SJSA1 (cell line): Measurements from ENCODE around the gene NR3C2. TPM values are rescaled to one million over a fixed set of nuclear protein-coding genes. Genes with fewer than 3 reads are reported as not detected.

Experiments used
- DNase-seq, 2 experiments: peaks; one replicate each; pipeline ENCODE4 v3.0.0-alpha.2; 2015 to 2020; ENCODE audit warnings: low spot score in 2 of 2, low read depth in 1 of 2
- H3K27ac ChIP-seq: fragments of 250-450 bp; sonication (Bioruptor Pico); 2 replicates; pipeline ENCODE4 v1.5.1; 2020; ENCODE audit warnings: mild to moderate bottlenecking, moderate library complexity
- H3K27me3 ChIP-seq: fragments of 250-450 bp; sonication (Bioruptor Pico); replicated peaks from 2 replicates; pipeline ENCODE4 v1.5.1; 2020; ENCODE audit warnings: mild to moderate bottlenecking, moderate library complexity
- H3K36me3 ChIP-seq: fragments of 250-450 bp; sonication (Bioruptor Pico); 2 replicates; pipeline ENCODE4 v1.5.1; 2020; ENCODE audit warnings: mild to moderate bottlenecking
- H3K4me1 ChIP-seq: fragments of 250-450 bp; sonication (Bioruptor Pico); replicated peaks from 2 replicates; pipeline ENCODE4 v1.6.1; 2021; ENCODE audit warnings: mild to moderate bottlenecking
- H3K4me3 ChIP-seq: fragments of 250-450 bp; sonication (Bioruptor Pico); 2 replicates; pipeline ENCODE4 v1.5.1; 2020; ENCODE audit warnings: mild to moderate bottlenecking
- H3K9me3 ChIP-seq: fragments of 250-450 bp; sonication (Bioruptor Pico); replicated peaks from 2 replicates; pipeline ENCODE4 v1.5.1; 2020; ENCODE audit warnings: mild to moderate bottlenecking
- total RNA-seq: library from RNA; depleted of rRNA; stranded (reverse); fragments of >200 nt; shearing (Covaris generic); gene quantifications from 2 replicates; pipeline ENCODE4 v1.2.3, GENCODE V29; 2014

Gene NR3C2
- total RNA-seq, 1 experiment from 2014 or later = 0.11 TPM

GRCh38 chr4:148216866-148217814, 225.1 kb downstream of the NR3C2 start:
- no peaks in the 10 kb centered on the region for H3K9me3 ChIP-seq
- DNase-seq = no peak
- H3K36me3 ChIP-seq = no peaks in the 10 kb centered on the region
- no peak overlapping the region for H3K4me3 ChIP-seq
- no peaks in the 10 kb centered on the region for H3K27me3 ChIP-seq
- H3K27ac ChIP-seq = no peak overlapping the region
- H3K4me1 ChIP-seq = no peaks in the 10 kb centered on the region

- no peaks in the 10 kb centered on the region for H3K9me3 ChIP-seq
- no peaks in the 10 kb centered on the region for H3K27me3 ChIP-seq
- no peak for DNase-seq
- H3K36me3 ChIP-seq = no peaks in the 10 kb centered on the region
- H3K4me1 ChIP-seq = no peaks in the 10 kb centered on the region
- no peak overlapping the region for H3K4me3 ChIP-seq
- no peak overlapping the region for H3K27ac ChIP-seq
These were observed 225.9 kb downstream of the NR3C2 start for GRCh38 chr4:148216321-148216720.

DNA sequence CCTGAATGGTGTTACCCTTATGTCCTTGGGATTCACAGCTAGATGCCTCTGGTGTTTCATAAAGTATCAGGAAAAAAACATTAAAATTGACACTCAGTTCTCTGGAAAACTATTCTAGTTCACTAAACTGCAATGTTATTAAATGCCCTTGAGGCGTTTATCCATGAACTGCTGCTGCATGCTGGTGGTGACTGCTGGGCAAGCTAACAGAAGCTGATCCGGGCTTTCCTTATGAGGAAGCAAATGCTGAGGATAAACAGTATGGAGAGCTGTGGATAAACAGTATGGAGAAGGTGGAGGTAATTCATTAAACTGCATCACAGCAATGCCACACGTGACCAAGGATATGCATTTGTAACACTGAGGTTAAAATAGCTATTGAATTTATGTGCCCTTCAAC, 227.0 kb downstream of the NR3C2 start:
- no peak overlapping the region for H3K27ac ChIP-seq
- no peak overlapping the region for H3K4me3 ChIP-seq
- no peaks in the 10 kb centered on the region for H3K27me3 ChIP-seq
- H3K9me3 ChIP-seq = no peaks in the 10 kb centered on the region
- H3K36me3 ChIP-seq = no peaks in the 10 kb centered on the region
- DNase-seq = no peak
- no peaks in the 10 kb centered on the region for H3K4me1 ChIP-seq

GRCh38 chr4:148214529-148215166, 227.6 kb downstream of the NR3C2 start:
- Histone ChIP-seq H3K9me3 (no peaks in the 10 kb centered on the region), H3K27me3 (no peaks in the 10 kb centered on the region), H3K27ac (no peak overlapping the region), H3K4me3 (no peak overlapping the region), H3K36me3 (no peaks in the 10 kb centered on the region), H3K4me1 (no peaks in the 10 kb centered on the region)
- DNase-seq = no peak

- Histone ChIP-seq H3K36me3 (no peaks in the 10 kb centered on the region), H3K9me3 (no peaks in the 10 kb centered on the region), H3K4me3 (no peak overlapping the region), H3K4me1 (no peaks in the 10 kb centered on the region), H3K27me3 (0 out of 2 replicates have a peak, but pooled peaks cover 4% of the 10 kb centered on the region), H3K27ac (no peak overlapping the region)
- no peak for DNase-seq
These were observed 230.7 kb downstream of the NR3C2 start for GRCh38 chr4:148211533-148211932.

DNA sequence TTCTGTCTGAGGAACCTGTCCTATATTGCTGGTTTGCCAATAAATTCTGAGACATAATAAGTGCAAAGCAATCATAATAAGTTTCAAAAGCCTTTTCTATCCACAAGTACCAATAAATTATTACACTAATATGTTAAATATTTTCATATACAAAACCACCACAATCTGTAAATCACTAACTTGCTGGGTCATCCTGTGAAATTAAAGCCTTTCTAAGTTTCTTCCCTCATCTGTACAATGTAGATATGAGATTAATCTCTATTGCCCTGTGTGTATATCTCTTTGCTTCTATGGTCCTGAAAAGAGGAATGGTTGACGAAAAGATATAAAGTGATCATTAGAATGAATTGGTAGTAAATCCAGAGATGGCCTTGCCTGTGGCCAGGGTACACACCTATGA, 231.6 kb downstream of the NR3C2 start:
- H3K36me3 ChIP-seq = no peaks in the 10 kb centered on the region
- H3K27me3 ChIP-seq = 0 out of 2 replicates have a peak, but pooled peaks cover 4% of the 10 kb centered on the region
- no peaks in the 10 kb centered on the region for H3K4me1 ChIP-seq
- no peak for DNase-seq
- no peak overlapping the region for H3K27ac ChIP-seq
- no peak overlapping the region for H3K4me3 ChIP-seq
- no peaks in the 10 kb centered on the region for H3K9me3 ChIP-seq

- Histone ChIP-seq H3K36me3 (no peaks in the 10 kb centered on the region), H3K27me3 (peaks cover 8% of the 10 kb centered on the region; the same call in 1 of the 2 replicates), H3K4me1 (no peaks in the 10 kb centered on the region), H3K4me3 (no peak overlapping the region), H3K27ac (no peak overlapping the region), H3K9me3 (no peaks in the 10 kb centered on the region)
- no peak for DNase-seq
These were observed 235.1 kb downstream of the NR3C2 start for GRCh38 chr4:148207068-148207467.

GRCh38 chr4:148205476-148205875, 236.7 kb downstream of the NR3C2 start:
- H3K27ac ChIP-seq = no peak overlapping the region
- no peak for DNase-seq
- no peak overlapping the region for H3K4me3 ChIP-seq
- peaks cover 8% of the 10 kb centered on the region; the same call in 1 of the 2 replicates for H3K27me3 ChIP-seq
- H3K36me3 ChIP-seq = no peaks in the 10 kb centered on the region
- H3K4me1 ChIP-seq = no peaks in the 10 kb centered on the region
- no peaks in the 10 kb centered on the region for H3K9me3 ChIP-seq

DNA sequence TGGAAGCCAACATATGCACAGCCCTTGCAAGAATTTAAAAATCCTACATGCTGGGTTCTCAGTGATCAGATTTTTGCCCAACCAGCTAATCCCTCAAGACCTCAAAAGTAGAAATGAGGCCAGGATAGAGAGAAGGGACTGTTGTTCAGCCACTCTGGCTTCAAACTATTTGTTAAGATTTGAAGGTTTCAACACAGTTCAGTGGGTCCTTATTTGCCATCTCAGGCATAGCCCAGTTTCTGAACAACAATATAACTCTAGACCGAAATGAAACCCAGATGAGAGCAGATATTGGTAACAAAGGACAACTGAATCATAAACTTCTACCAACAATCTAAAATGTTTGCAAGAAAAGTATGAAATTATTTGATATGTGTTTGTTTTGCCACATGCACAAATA, 237.3 kb downstream of the NR3C2 start:
- Histone ChIP-seq H3K9me3 (no peaks in the 10 kb centered on the region), H3K27me3 (peaks cover 8% of the 10 kb centered on the region; the same call in 1 of the 2 replicates), H3K4me1 (no peaks in the 10 kb centered on the region), H3K27ac (no peak overlapping the region), H3K4me3 (no peak overlapping the region), H3K36me3 (no peaks in the 10 kb centered on the region)
- DNase-seq = no peak

DNA sequence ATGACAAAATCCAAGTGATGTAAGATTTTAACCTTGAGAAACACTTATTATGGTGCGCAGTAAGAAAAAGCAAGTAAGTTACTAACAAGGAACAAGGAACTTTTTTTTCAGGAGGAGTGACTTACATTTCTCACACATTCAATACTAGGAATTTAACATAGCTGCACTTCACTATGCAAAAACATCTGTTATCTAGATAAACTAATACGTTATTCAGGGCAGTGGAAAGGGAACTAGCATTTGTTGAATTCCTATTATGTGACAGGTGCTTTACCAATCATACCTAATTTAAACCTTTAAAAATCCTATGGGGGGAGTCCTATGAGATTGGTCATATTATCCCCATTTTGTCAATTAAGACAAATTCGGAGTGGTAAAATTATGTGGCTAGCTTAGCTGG, 238.0 kb downstream of the NR3C2 start:
- H3K4me1 ChIP-seq = no peaks in the 10 kb centered on the region

DNA sequence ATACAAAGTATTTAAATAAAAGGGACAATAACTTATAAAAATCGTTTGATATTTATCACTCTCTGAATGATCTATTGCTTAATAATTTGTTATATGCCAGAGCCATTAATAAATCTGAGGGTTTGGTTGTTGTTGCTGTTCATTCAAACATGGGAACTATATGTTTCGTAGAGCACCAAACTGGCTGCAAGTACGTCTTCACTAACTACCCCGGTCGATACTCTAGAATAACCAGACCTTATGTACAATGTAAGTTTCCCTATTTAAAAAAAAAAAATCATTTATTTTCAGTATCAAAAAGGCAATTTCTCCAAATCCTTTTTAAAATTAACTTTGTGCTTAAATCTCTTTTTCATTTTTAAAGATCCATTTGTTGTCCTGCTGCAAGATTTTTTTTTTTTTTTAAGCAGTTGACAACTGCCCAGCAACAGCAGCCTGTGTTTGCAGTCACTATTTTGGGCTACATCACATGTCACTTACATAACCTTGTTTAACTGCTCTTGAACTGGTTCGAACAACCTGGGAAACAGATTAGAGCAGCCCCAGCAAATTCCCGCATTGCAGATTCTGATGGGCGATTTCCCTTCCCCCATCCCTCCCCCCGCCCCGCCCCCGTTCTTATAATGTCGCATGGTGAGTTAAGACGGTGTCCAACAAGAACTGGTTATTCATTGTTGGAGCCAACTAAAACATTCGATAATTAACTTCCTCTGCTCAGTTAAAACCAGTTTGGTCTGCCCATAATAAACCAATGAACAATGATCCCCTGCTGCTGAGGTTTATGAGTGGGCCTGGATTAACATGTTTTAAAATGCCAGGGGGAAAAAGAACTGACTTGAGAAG, 238.9 kb downstream of the NR3C2 start:
- no peak overlapping the region for H3K27ac ChIP-seq
- H3K27me3 ChIP-seq = peaks cover 8% of the 10 kb centered on the region; the same call in 1 of the 2 replicates
- no peak for DNase-seq
- H3K4me1 ChIP-seq = no peaks in the 10 kb centered on the region
- H3K36me3 ChIP-seq = no peaks in the 10 kb centered on the region
- H3K9me3 ChIP-seq = no peaks in the 10 kb centered on the region
- H3K4me3 ChIP-seq = no peak overlapping the region

More for the DNA sequence above, 238.0 kb downstream of the NR3C2 start:
- Histone ChIP-seq H3K36me3 (no peaks in the 10 kb centered on the region), H3K9me3 (no peaks in the 10 kb centered on the region), H3K4me3 (no peak overlapping the region), H3K27me3 (peaks cover 8% of the 10 kb centered on the region; the same call in 1 of the 2 replicates), H3K27ac (no peak overlapping the region)
- no peak for DNase-seq

DNA sequence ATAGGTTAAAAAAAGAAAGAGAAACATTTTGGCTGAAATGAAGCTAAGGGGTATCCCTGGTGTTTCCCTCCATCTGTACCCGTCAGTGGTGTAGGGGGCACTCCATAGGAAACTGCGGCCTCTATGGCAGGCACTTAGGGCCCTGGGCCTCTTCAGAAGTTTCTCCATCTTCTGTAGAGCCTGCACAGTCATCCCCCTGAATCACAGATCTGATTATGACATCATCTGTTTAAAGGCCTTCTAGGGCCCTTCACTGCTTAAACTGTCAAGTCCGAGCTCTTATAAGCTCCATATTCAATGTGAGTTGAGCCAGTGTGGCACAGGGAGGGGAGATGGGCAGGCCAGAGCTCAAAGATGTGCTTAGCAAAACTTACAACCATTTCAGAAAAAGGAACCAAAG, 241.3 kb downstream of the NR3C2 start:
- no peak overlapping the region for H3K4me3 ChIP-seq
- H3K36me3 ChIP-seq = no peaks in the 10 kb centered on the region
- H3K27me3 ChIP-seq = peaks cover 4% of the 10 kb centered on the region; the same call in 1 of the 2 replicates
- no peak overlapping the region for H3K27ac ChIP-seq
- no peaks in the 10 kb centered on the region for H3K4me1 ChIP-seq
- no peak for DNase-seq
- no peaks in the 10 kb centered on the region for H3K9me3 ChIP-seq

DNA sequence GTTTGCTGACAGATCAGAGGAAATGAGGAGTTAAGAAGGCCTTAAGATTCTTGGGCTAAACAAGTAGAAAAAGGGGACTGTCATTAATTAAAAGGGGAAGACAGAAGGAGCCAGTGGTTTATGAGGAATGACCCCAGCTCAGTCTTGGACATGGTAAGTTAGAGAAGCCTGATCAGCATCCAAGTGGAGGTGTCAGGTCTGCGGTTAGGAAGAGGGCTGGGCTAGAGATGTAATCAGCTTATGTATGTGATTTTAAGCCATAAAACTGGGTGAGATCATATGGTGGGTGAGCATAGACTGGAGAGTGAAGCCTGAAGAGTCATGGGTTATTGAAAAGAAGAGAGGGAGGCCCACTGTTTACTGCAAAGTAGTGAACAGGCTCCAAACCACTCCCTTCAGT, 246.1 kb downstream of the NR3C2 start:
- Histone ChIP-seq H3K27me3 (no peaks in the 10 kb centered on the region), H3K4me3 (no peak overlapping the region), H3K4me1 (no peaks in the 10 kb centered on the region), H3K9me3 (no peaks in the 10 kb centered on the region), H3K27ac (no peak overlapping the region), H3K36me3 (no peaks in the 10 kb centered on the region)
- DNase-seq = no peak
